Measurements from ENCODE around the gene ROBO2.

- no peak for TF ChIP-seq CTCF (IDR thresholded peaks at IDR 0.05; ENCODE audit: poor library complexity)
- TF ChIP-seq EZH2 (IDR thresholded peaks at IDR 0.05; ENCODE audit: borderline replicate concordance): no peak
Observed at GRCh38 chr3:77411334-77411733, 371.4 kb downstream of the ROBO2 start.

Measured in hepatocyte (in vitro differentiated cells).